Left hindlimb (tissue), 1 donor: ENCODE results near the gene MACO1.

Source experiments
- DNase-seq: peaks from one replicate; pipeline ENCODE4 v3.0.0-alpha.2; 2018

Gene MACO1

GRCh38 chr1:25525361-25525688 is 94.6 kb downstream of the MACO1 start:
- no peak for DNase-seq

GRCh38 chr1:25526753-25527152 is 96.1 kb downstream of the MACO1 start:
- DNase-seq = no peak

GRCh38 chr1:25527226-25527846 is 96.6 kb downstream of the MACO1 start:
- DNase-seq = no peak

GRCh38 chr1:25527946-25528595 is 97.4 kb downstream of the MACO1 start:
- no peak for DNase-seq

GRCh38 chr1:25528881-25529517 is 98.3 kb downstream of the MACO1 start:
- no peak for DNase-seq

- no peak for DNase-seq
Measured at GRCh38 chr1:25529518-25530185, 99.0 kb downstream of the MACO1 start.

- no peak for DNase-seq
Measured at GRCh38 chr1:25530186-25531081, 99.7 kb downstream of the MACO1 start.

- no peak for DNase-seq
Measured at GRCh38 chr1:25531082-25531461, 100.4 kb downstream of the MACO1 start.

GRCh38 chr1:25532970-25533369 is 102.3 kb downstream of the MACO1 start:
- DNase-seq = no peak

GRCh38 chr1:25533775-25534409 is 103.2 kb downstream of the MACO1 start:
- no peak for DNase-seq

- no peak for DNase-seq
Measured at GRCh38 chr1:25534410-25534788, 103.7 kb downstream of the MACO1 start.

- no peak for DNase-seq
Measured at GRCh38 chr1:25536124-25536523, 105.4 kb downstream of the MACO1 start.

GRCh38 chr1:25537153-25537831 is 106.6 kb downstream of the MACO1 start:
- no peak for DNase-seq

GRCh38 chr1:25538191-25538767 is 107.6 kb downstream of the MACO1 start:
- no peak for DNase-seq

- DNase-seq = no peak
Measured at GRCh38 chr1:25540750-25541342, 110.1 kb downstream of the MACO1 start.

- DNase-seq = no peak
Measured at GRCh38 chr1:25541425-25541824, 110.7 kb downstream of the MACO1 start.

- DNase-seq = no peak
Measured at GRCh38 chr1:25541889-25542658, 111.4 kb downstream of the MACO1 start.

GRCh38 chr1:25543005-25543424 is 112.3 kb downstream of the MACO1 start:
- DNase-seq = no peak

GRCh38 chr1:25543425-25544242 is 112.9 kb downstream of the MACO1 start, which contains the start of gene LDLRAP1:
Gene LDLRAP1, plus strand, starts transcription at chr1:25543606. Its CDS starts 93 bp downstream, at chr1:25543699.
- peak; percentile 82 for DNase-seq
